ENCODE measurements around the gene CEP57.
"Not testable (repeated sequence)": the region's sequence is repeated elsewhere in the genome, so short reads cannot be mapped to it uniquely, and the experiment has no call there.

The CEP57 gene

GRCh38 chr11:95805869-95806268 lies 15.6 kb downstream of the CEP57 start:
- 100% methylated on average over 1 of the region's 2 CpGs for WGBS (ENCODE audit: insufficient coverage)
- no peaks in the 10 kb centered on the region for H3K4me1 ChIP-seq (ENCODE audit: control extremely low read depth in 1 of 4, control insufficient read depth in 4 of 4, insufficient read depth in 4 of 4, low read length in 3 of 4)
- peaks cover 8 to 49% (median 29%) of the 10 kb centered on the region in 4 experiments for H3K36me3 ChIP-seq (ENCODE audit: control insufficient read depth in 4 of 4, insufficient read depth in 4 of 4, low read length in 3 of 4)
- POLR2A ChIA-PET: no interaction called here
- no peak for DNase-seq
- CTCF ChIA-PET: no interaction called here
- H3K9me3 ChIP-seq (ENCODE audit: control extremely low read depth in 1 of 5, control insufficient read depth in 4 of 5, insufficient read depth in 2 of 5, low read depth in 1 of 5, low read length in 4 of 5): peaks cover 0 to 2% (median 0%) of the 10 kb centered on the region in 5 experiments
- H3K27ac ChIP-seq (ENCODE audit: insufficient read depth in 1 of 2, low read depth in 1 of 2, low read length in 2 of 2, poor library complexity in 1 of 2, severe bottlenecking in 2 of 2): no peak overlapping the region
- H3K4me3 ChIP-seq (ENCODE audit: control insufficient read depth in 1 of 7, extremely low read depth in 1 of 7, insufficient read depth in 4 of 7, low read depth in 2 of 7, low read length in 6 of 7): no peak overlapping the region
- H3K27me3 ChIP-seq (replicated peaks in 2 of 5; ENCODE audit: control insufficient read depth in 4 of 5, insufficient read depth in 5 of 5, low read length in 4 of 5): no peaks in the 10 kb centered on the region

- H3K27me3 ChIP-seq (replicated peaks in 2 of 5; ENCODE audit: control insufficient read depth in 4 of 5, insufficient read depth in 5 of 5, low read length in 4 of 5); H3K27ac ChIP-seq (ENCODE audit: insufficient read depth in 1 of 2, low read depth in 1 of 2, low read length in 2 of 2, poor library complexity in 1 of 2, severe bottlenecking in 2 of 2); H3K9me3 ChIP-seq (ENCODE audit: control extremely low read depth in 1 of 5, control insufficient read depth in 4 of 5, insufficient read depth in 2 of 5, low read depth in 1 of 5, low read length in 4 of 5); POLR2A ChIA-PET; H3K4me1 ChIP-seq (ENCODE audit: control extremely low read depth in 1 of 4, control insufficient read depth in 4 of 4, insufficient read depth in 4 of 4, low read length in 3 of 4); H3K4me3 ChIP-seq (ENCODE audit: control insufficient read depth in 1 of 7, extremely low read depth in 1 of 7, insufficient read depth in 4 of 7, low read depth in 2 of 7, low read length in 6 of 7); DNase-seq: not testable (repeated sequence)
- CTCF ChIA-PET: interaction anchor here (1.0 to 1.3 kb wide), 2 partner anchors 9 to 11 kb away, joined by 3 to 4 read pairs; no protein-coding TSS in a partner anchor
- H3K36me3 ChIP-seq (ENCODE audit: control insufficient read depth in 4 of 4, insufficient read depth in 4 of 4, low read length in 3 of 4): peaks cover 8 to 45% (median 29%) of the 10 kb centered on the region in 4 experiments
- WGBS (ENCODE audit: insufficient coverage): 96% methylated on average over 6 of the region's 6 CpGs
Observed at GRCh38 chr11:95806464-95806863, 16.2 kb downstream of the CEP57 start.

- WGBS (ENCODE audit: insufficient coverage): 100% methylated on average over 2 of the region's 4 CpGs
- POLR2A ChIA-PET; CTCF ChIA-PET; H3K4me1 ChIP-seq (ENCODE audit: control extremely low read depth in 1 of 4, control insufficient read depth in 4 of 4, insufficient read depth in 4 of 4, low read length in 3 of 4); H3K9me3 ChIP-seq (ENCODE audit: control extremely low read depth in 1 of 5, control insufficient read depth in 4 of 5, insufficient read depth in 2 of 5, low read depth in 1 of 5, low read length in 4 of 5); H3K27ac ChIP-seq (ENCODE audit: insufficient read depth in 1 of 2, low read depth in 1 of 2, low read length in 2 of 2, poor library complexity in 1 of 2, severe bottlenecking in 2 of 2); H3K27me3 ChIP-seq (replicated peaks in 2 of 5; ENCODE audit: control insufficient read depth in 4 of 5, insufficient read depth in 5 of 5, low read length in 4 of 5); DNase-seq; H3K4me3 ChIP-seq (ENCODE audit: control insufficient read depth in 1 of 7, extremely low read depth in 1 of 7, insufficient read depth in 4 of 7, low read depth in 2 of 7, low read length in 6 of 7): not testable (repeated sequence)
- H3K36me3 ChIP-seq (ENCODE audit: control insufficient read depth in 4 of 4, insufficient read depth in 4 of 4, low read length in 3 of 4): peaks cover 8 to 34% (median 18%) of the 10 kb centered on the region in 4 experiments
Observed at GRCh38 chr11:95811052-95811451, 20.8 kb downstream of the CEP57 start.

- H3K27me3 ChIP-seq (replicated peaks in 2 of 5; ENCODE audit: control insufficient read depth in 4 of 5, insufficient read depth in 5 of 5, low read length in 4 of 5): no peaks in the 10 kb centered on the region
- no peak overlapping the region for H3K4me3 ChIP-seq (ENCODE audit: control insufficient read depth in 1 of 7, extremely low read depth in 1 of 7, insufficient read depth in 4 of 7, low read depth in 2 of 7, low read length in 6 of 7)
- DNase-seq: peak in 2 of 3 donors; percentile 32 to 43
- POLR2A ChIA-PET: no interaction called here
- peaks cover 10 to 44% (median 19%) of the 10 kb centered on the region in 4 experiments for H3K36me3 ChIP-seq (ENCODE audit: control insufficient read depth in 4 of 4, insufficient read depth in 4 of 4, low read length in 3 of 4)
- CTCF ChIA-PET: no interaction called here
- no peaks in the 10 kb centered on the region for H3K4me1 ChIP-seq (ENCODE audit: control extremely low read depth in 1 of 4, control insufficient read depth in 4 of 4, insufficient read depth in 4 of 4, low read length in 3 of 4)
- H3K27ac ChIP-seq (ENCODE audit: insufficient read depth in 1 of 2, low read depth in 1 of 2, low read length in 2 of 2, poor library complexity in 1 of 2, severe bottlenecking in 2 of 2): no peak overlapping the region
- WGBS (ENCODE audit: insufficient coverage): no CpG with 5 or more reads among the region's 2 CpGs
- H3K9me3 ChIP-seq (ENCODE audit: control extremely low read depth in 1 of 5, control insufficient read depth in 4 of 5, insufficient read depth in 2 of 5, low read depth in 1 of 5, low read length in 4 of 5): no peaks in the 10 kb centered on the region
Observed at GRCh38 chr11:95816037-95816436, 25.7 kb downstream of the CEP57 start.

GRCh38 chr11:95821640-95822039 lies 31.3 kb downstream of the CEP57 start:
- POLR2A ChIA-PET: no interaction called here
- DNase-seq: no peak
- no peak overlapping the region for H3K27ac ChIP-seq (ENCODE audit: insufficient read depth in 1 of 2, low read depth in 1 of 2, low read length in 2 of 2, poor library complexity in 1 of 2, severe bottlenecking in 2 of 2)
- H3K4me1 ChIP-seq (ENCODE audit: control extremely low read depth in 1 of 4, control insufficient read depth in 4 of 4, insufficient read depth in 4 of 4, low read length in 3 of 4): no peaks in the 10 kb centered on the region
- CTCF ChIA-PET: interaction anchor here (1.4 to 1.6 kb wide), 2 partner anchors 8 to 14 kb away, joined by 3 to 6 read pairs; no protein-coding TSS in a partner anchor
- no peaks in the 10 kb centered on the region for H3K9me3 ChIP-seq (ENCODE audit: control extremely low read depth in 1 of 5, control insufficient read depth in 4 of 5, insufficient read depth in 2 of 5, low read depth in 1 of 5, low read length in 4 of 5)
- H3K36me3 ChIP-seq (ENCODE audit: control insufficient read depth in 4 of 4, insufficient read depth in 4 of 4, low read length in 3 of 4): peaks cover 12 to 55% (median 37%) of the 10 kb centered on the region in 4 experiments
- 100% methylated on average over 1 of the region's 2 CpGs for WGBS (ENCODE audit: insufficient coverage)
- no peaks in the 10 kb centered on the region for H3K27me3 ChIP-seq (replicated peaks in 2 of 5; ENCODE audit: control insufficient read depth in 4 of 5, insufficient read depth in 5 of 5, low read length in 4 of 5)
- no peak overlapping the region for H3K4me3 ChIP-seq (ENCODE audit: control insufficient read depth in 1 of 7, extremely low read depth in 1 of 7, insufficient read depth in 4 of 7, low read depth in 2 of 7, low read length in 6 of 7)

GRCh38 chr11:95827696-95828095 lies 37.4 kb downstream of the CEP57 start:
- WGBS (ENCODE audit: insufficient coverage): 94% methylated on average over 3 of the region's 4 CpGs
- H3K9me3 ChIP-seq (ENCODE audit: control extremely low read depth in 1 of 5, control insufficient read depth in 4 of 5, insufficient read depth in 2 of 5, low read depth in 1 of 5, low read length in 4 of 5): no peaks in the 10 kb centered on the region
- CTCF ChIA-PET: interaction anchor here (0.6 to 1.5 kb wide), 4 partner anchors 8 to 658 kb away, joined by 3 read pairs; partner anchors contain the start of gene MAML2
- H3K4me1 ChIP-seq (ENCODE audit: control extremely low read depth in 1 of 4, control insufficient read depth in 4 of 4, insufficient read depth in 4 of 4, low read length in 3 of 4): no peaks in the 10 kb centered on the region
- no peak for DNase-seq
- peaks cover 7 to 57% (median 40%) of the 10 kb centered on the region in 4 experiments for H3K36me3 ChIP-seq (ENCODE audit: control insufficient read depth in 4 of 4, insufficient read depth in 4 of 4, low read length in 3 of 4)
- H3K27me3 ChIP-seq (replicated peaks in 2 of 5; ENCODE audit: control insufficient read depth in 4 of 5, insufficient read depth in 5 of 5, low read length in 4 of 5): no peaks in the 10 kb centered on the region
- POLR2A ChIA-PET: no interaction called here
- no peak overlapping the region for H3K4me3 ChIP-seq (ENCODE audit: control insufficient read depth in 1 of 7, extremely low read depth in 1 of 7, insufficient read depth in 4 of 7, low read depth in 2 of 7, low read length in 6 of 7)
- no peak overlapping the region for H3K27ac ChIP-seq (ENCODE audit: insufficient read depth in 1 of 2, low read depth in 1 of 2, low read length in 2 of 2, poor library complexity in 1 of 2, severe bottlenecking in 2 of 2)

- Histone ChIP-seq H3K4me1 (ENCODE audit: control extremely low read depth in 1 of 4, control insufficient read depth in 4 of 4, insufficient read depth in 4 of 4, low read length in 3 of 4) (no peaks in the 10 kb centered on the region), H3K36me3 (ENCODE audit: control insufficient read depth in 4 of 4, insufficient read depth in 4 of 4, low read length in 3 of 4) (peaks cover 12 to 66% (median 42%) of the 10 kb centered on the region in 4 experiments), H3K27me3 (replicated peaks in 2 of 5; ENCODE audit: control insufficient read depth in 4 of 5, insufficient read depth in 5 of 5, low read length in 4 of 5) (no peaks in the 10 kb centered on the region), H3K4me3 (ENCODE audit: control insufficient read depth in 1 of 7, extremely low read depth in 1 of 7, insufficient read depth in 4 of 7, low read depth in 2 of 7, low read length in 6 of 7) (no peak overlapping the region), H3K9me3 (ENCODE audit: control extremely low read depth in 1 of 5, control insufficient read depth in 4 of 5, insufficient read depth in 2 of 5, low read depth in 1 of 5, low read length in 4 of 5) (no peaks in the 10 kb centered on the region), H3K27ac (ENCODE audit: insufficient read depth in 1 of 2, low read depth in 1 of 2, low read length in 2 of 2, poor library complexity in 1 of 2, severe bottlenecking in 2 of 2) (no peak overlapping the region)
- no CpG with 5 or more reads among the region's 1 CpG for WGBS (ENCODE audit: insufficient coverage)
- DNase-seq: no peak
- ChIA-PET POLR2A (no interaction called here), CTCF (interaction anchor here (1.0 to 1.5 kb wide), 2 partner anchors 513 to 633 kb away, joined by 3 to 4 read pairs; partner anchors contain the start of gene MAML2)
Observed at GRCh38 chr11:95829580-95830259, 39.4 kb downstream of the CEP57 start.
